Epidermal melanocyte (primary cell): ENCODE measurements around the gene EFHC1.

Experiments used
- DNase-seq: peaks from one replicate; pipeline ENCODE4 v3.0.0; 2011; ENCODE audit warnings: low spot score; ENCODE audit not compliant: insufficient read length

Gene EFHC1

GRCh38 chr6:52538252-52538900 lies 118.2 kb downstream of the EFHC1 start:
- no peak for DNase-seq

- DNase-seq, result no peak
These were observed 118.8 kb downstream of the EFHC1 start for GRCh38 chr6:52538901-52539354.

GRCh38 chr6:52539607-52540006 lies 119.5 kb downstream of the EFHC1 start:
- no peak for DNase-seq

GRCh38 chr6:52540286-52540902 lies 120.3 kb downstream of the EFHC1 start:
- no peak for DNase-seq

GRCh38 chr6:52541135-52541534 lies 121.0 kb downstream of the EFHC1 start:
- no peak for DNase-seq

GRCh38 chr6:52543262-52543661 lies 123.1 kb downstream of the EFHC1 start:
- DNase-seq, result no peak

- DNase-seq, result no peak
These were observed 123.8 kb downstream of the EFHC1 start for GRCh38 chr6:52543729-52544601.

- DNase-seq, result no peak
These were observed 124.7 kb downstream of the EFHC1 start for GRCh38 chr6:52544602-52545405.

GRCh38 chr6:52545406-52546119 lies 125.4 kb downstream of the EFHC1 start:
- DNase-seq, result no peak

- no peak for DNase-seq
These were observed 126.0 kb downstream of the EFHC1 start for GRCh38 chr6:52546192-52546591.

GRCh38 chr6:52546678-52547077 lies 126.5 kb downstream of the EFHC1 start:
- DNase-seq, result no peak

- no peak for DNase-seq
These were observed 127.7 kb downstream of the EFHC1 start for GRCh38 chr6:52547647-52548352.

- no peak for DNase-seq
These were observed 128.2 kb downstream of the EFHC1 start for GRCh38 chr6:52548353-52548713.

GRCh38 chr6:52548999-52549398 lies 128.9 kb downstream of the EFHC1 start:
- no peak for DNase-seq

GRCh38 chr6:52549428-52549827 lies 129.3 kb downstream of the EFHC1 start:
- DNase-seq, result no peak

- no peak for DNase-seq
These were observed 130.0 kb downstream of the EFHC1 start for GRCh38 chr6:52550014-52550575.

GRCh38 chr6:52550870-52551269 lies 130.7 kb downstream of the EFHC1 start:
- DNase-seq, result no peak

GRCh38 chr6:52551483-52552277 lies 131.5 kb downstream of the EFHC1 start:
- peak; percentile 45 for DNase-seq

- no peak for DNase-seq
These were observed 132.1 kb downstream of the EFHC1 start for GRCh38 chr6:52552278-52552643.
